IPS-11a (cell line): Measurements from ENCODE around the gene TESPA1.
"Not testable (repeated sequence)": the region's sequence is repeated elsewhere in the genome, so short reads cannot be mapped to it uniquely, and the experiment has no call there.

ENCODE experiments used
- H3K4me3 ChIP-seq: one replicate; pipeline ENCODE4 v1.5.1; 2013; ENCODE audit warnings: low read depth, low read length, control low read depth

TESPA1 gene

DNA sequence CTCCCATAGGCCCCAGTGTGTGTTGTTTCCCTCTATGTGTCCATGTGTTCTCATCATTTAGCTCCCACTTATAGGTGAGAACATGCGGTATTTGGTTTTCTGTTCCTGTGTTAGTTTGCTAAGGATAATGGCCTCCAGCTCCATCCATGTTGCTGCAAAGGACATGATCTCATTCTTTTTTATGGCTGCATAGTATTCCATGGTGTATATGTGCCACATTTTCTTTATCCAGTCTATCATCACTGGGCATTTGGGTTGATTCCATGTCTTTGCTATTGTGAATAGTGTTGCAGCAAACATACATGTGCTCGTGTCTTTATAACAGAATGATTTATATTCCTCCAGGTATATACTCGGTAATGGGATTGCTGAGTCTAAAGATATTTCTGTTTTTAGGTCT lies 2.2 kb upstream of the TESPA1 start:
- not testable (repeated sequence) for H3K4me3 ChIP-seq

DNA sequence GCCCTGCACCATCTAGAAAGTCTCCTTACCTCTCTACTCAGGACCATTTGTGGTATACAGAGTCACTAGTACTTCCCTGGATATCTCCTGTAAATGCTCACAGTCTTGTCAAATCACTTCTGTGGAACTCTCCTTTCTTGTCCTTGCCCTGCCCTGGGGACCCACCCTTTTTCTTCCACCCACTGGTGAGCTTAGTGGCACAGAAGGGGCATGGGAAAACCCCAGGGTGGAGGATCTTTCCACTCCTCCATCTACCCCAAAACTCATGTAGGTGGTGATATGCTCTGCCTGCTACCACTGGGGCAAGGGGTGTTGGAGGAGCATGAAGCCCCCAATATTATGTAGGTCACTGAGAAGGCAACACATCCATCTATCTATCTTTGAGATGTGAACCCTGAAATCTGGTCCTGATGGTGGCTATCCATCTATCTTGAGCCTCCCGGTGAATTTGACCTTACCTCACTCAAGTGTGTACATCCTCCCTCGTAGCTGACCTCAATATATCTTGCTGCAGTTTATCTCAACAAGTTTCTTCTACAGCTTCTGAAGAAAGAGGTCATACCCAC lies 943 bp downstream of the TESPA1 start:
- no peak overlapping the region for H3K4me3 ChIP-seq

- H3K4me3 ChIP-seq, result no peak overlapping the region
Observed at GRCh38 chr12:54981796-54982195, 2.8 kb downstream of the TESPA1 start.

GRCh38 chr12:54980341-54980740 lies 4.2 kb downstream of the TESPA1 start:
- no peak overlapping the region for H3K4me3 ChIP-seq

- no peak overlapping the region for H3K4me3 ChIP-seq
Observed at GRCh38 chr12:54977857-54978256, 6.7 kb downstream of the TESPA1 start.

GRCh38 chr12:54977155-54977554 lies 7.4 kb downstream of the TESPA1 start:
- H3K4me3 ChIP-seq, result no peak overlapping the region

GRCh38 chr12:54975875-54976274 lies 8.7 kb downstream of the TESPA1 start:
- no peak overlapping the region for H3K4me3 ChIP-seq

DNA sequence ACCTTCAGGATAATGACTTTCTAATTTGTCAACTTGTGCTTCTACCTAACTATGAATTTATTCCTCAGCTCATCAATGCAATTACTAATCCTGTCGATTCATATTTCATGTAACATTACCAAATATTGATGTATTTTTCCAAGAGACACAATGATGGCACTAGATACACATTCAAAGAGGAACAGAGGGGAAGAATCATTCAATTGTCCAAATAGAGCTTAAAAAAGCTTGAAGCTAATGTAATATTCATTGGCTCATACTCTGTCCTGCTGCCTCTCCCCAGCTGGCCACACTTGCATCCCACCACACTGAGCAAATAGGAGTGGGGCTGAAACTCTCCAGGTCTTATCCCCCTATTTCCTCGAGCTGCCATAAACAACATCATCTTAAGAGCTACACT lies 9.3 kb downstream of the TESPA1 start:
- no peak overlapping the region for H3K4me3 ChIP-seq

GRCh38 chr12:54974279-54974678 lies 10.3 kb downstream of the TESPA1 start:
- no peak overlapping the region for H3K4me3 ChIP-seq

GRCh38 chr12:54973556-54973955 lies 11.0 kb downstream of the TESPA1 start:
- H3K4me3 ChIP-seq, result no peak overlapping the region

- H3K4me3 ChIP-seq, result no peak overlapping the region
Observed at GRCh38 chr12:54970741-54971140, 13.8 kb downstream of the TESPA1 start.

DNA sequence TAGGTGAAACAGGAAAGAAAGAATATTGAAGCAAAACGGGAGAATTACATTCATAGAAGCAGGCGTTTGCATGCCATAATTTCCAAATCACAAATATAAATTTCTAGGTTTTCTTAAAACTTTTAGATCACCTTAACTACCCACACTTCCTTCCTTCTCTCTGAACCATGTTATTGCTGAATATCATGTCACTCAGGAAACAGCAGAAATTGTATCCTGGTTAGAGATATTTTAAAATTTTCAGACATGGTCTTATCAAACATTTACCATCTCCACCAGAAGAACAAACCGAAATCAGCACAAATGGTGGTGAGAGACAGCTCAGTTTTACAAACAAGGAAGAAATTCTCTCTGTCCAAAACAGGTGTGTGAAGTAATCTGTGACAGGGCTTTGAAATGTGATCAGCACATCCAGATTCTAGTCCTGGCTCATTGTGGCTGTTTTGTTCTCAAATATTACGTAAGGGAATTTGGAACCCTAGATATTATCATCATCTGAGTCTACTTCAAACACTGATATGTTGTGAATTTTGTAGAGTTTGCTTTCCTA lies 16.3 kb downstream of the TESPA1 start:
- no peak overlapping the region for H3K4me3 ChIP-seq

DNA sequence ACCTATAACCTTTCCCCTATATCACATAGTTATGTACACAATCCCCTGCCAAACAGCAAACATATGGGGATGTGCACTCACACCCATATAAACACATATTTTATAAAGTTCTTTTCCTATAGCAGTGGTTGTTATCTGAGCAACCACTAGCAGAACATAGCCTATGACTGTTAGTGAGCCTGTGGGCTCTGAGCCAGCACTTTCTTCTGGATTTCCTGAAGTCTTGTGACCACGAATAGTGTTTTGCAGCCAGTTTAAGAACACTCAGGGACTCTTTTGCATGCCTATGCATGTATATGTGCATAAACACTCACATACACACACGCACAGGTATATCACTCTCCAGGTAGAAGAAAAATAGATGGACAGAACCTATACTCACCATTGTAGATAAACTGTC lies 17.1 kb downstream of the TESPA1 start:
- no peak overlapping the region for H3K4me3 ChIP-seq

DNA sequence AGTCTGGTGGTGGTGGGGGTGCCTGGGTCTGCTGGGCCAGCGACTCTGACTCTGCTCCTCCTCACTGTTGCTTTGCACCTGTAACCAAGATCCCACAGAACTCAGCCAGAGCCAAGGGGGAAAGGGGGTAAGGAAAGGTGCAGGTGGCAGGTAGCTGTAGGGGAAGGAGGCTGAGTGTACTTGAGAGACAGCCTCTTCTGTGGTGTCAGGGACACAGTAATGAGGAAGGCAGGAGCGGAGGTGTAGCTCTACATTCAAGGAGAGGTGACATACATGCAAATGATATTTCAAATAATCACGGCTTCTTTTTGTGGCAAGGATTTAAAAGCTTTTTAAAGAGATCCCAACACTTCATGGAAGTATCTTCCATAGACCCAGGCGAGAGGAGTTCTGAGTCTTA lies 23.4 kb downstream of the TESPA1 start:
- no peak overlapping the region for H3K4me3 ChIP-seq

- no peak overlapping the region for H3K4me3 ChIP-seq
Observed at GRCh38 chr12:54959291-54960018, 25.1 kb downstream of the TESPA1 start.

DNA sequence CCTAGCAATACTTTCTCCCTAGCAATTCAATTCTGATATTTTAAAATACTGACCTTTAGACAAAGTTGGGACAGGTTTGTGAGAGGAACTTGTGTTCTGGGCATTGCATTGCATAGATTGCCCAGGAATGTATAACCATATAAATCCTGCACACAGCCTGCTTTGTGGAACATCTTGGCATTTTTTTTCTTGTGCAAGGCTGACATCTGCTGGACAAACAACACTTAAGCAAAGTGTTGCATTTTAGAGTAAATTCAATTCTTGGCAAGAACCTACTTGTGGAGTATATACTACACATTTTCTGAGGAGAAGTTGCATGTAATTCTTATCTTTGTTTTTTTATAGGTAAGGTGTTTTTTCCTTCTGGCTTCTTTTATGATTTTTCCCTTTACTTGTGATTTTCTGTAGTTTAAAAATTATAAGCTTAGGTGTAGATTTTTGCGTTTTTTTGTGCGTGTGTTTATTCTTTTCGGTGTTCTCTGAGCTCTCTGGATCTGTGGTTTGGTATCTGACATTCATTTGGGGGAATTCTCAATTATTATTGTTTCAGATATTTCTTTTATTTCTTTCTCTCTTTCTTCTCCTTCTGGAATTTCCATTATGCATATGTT lies 26.4 kb downstream of the TESPA1 start:
- H3K4me3 ChIP-seq, result no peak overlapping the region

DNA sequence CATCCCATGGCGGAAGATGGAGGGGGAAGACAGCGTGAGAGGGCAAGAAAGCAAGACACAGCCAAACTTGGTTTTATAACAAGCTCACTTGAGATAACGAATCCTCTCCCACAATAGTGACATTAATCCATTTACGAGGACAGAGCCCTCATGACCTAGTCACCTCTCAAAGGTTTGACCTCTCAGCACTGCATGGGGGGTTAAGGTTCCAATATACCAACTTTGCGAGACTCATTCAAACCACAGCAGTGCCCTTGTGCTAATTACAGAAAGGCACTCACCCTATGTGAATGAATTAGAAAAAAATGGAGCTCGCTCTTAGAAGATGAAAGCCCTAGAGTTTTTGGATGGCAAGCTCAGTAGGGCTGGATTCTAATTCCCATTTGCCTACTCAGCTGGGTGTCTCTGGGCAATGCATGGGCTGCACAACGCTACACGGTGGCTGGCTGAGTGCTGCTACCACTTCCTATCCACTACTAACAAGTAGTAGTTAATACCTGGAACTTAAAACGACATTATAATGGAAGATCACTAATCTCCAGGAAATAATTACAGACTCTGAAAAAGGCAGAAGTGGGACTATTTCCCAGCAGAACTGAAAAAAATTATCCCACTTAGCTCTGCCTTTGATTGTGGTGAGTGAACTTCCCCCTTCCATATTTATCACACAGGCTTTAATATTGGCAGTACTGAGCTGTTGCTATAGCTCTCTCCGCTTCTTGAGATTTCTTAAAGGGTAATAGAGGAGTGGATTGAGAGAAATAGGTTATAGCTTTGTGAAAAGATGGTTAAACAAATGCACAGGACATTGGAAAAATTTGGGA lies 27.5 kb downstream of the TESPA1 start:
- H3K4me3 ChIP-seq, result no peak overlapping the region

DNA sequence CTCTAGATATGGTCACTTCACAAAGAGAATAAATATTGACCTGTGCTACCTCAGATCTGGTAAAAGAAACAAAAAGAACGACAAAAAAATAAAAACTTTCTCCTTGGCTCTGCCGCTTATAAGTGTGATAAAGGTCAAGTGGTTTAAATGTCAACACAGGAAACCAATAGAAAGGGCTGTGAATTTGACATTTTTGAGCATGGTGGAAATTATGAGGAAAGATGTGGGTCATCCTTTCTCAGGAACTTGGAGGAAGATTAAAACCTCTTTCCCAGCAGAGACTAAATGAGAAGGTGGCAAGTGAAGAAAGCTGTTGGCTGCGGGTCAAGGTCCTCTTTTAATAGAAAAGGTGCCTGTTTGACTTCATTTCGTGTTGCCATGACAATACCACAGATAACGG lies 28.2 kb downstream of the TESPA1 start:
- H3K4me3 ChIP-seq, result no peak overlapping the region

DNA sequence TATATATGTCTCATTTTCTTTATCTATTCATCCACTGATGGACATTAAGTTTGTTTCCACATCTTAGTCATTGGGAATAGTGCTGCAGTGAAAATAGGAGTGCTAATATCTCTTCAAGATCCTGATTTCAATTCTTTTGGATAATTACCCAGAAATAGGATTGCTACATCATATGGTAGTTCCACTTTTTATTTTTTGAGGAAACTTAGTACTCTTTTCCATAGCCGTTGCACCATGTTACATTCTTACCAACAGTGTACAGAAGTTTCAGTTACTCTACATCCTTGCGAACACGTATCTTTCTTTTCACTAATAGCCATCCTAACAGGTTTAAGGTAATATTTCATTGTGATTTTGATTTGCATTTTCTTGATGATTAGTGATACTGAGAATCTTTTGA lies 29.8 kb downstream of the TESPA1 start:
- H3K4me3 ChIP-seq, result no peak overlapping the region

GRCh38 chr12:54954228-54954627 lies 30.3 kb downstream of the TESPA1 start:
- H3K4me3 ChIP-seq, result no peak overlapping the region

DNA sequence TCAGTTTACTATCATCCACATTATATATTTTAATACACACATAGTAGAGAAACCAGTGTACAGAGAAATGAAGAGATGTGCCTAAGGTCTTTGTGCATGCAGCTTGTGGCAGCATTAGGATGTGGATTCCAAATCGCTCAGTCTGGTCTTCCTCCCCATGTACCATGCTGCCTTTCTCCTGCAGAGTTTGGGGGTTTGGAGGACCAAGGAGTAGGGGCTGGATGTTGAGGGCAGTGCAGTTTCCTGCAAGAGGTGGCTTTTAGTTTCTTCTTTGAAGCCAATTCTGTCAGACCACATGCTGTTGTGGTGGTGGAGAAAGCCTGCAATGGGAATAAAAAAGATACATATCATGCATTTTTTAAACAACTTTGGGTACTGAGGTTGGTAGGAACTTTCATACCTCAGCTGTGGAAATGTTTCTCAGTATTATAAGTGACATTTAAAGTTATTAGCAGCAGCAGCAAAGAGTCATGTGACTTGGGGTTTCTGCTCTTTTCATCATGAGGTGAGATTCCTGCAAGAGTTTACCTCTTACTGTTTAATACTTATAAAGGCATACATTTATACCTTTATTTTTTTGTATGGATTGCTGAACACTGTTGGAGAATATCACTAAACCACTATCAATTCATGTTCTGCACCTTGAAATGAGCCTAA lies 34.4 kb downstream of the TESPA1 start:
- H3K4me3 ChIP-seq, result no peak overlapping the region
